Adrenal gland (tissue), 12 donors: ENCODE measurements around the gene CNIH2. TPM values are rescaled to one million over a fixed set of nuclear protein-coding genes. Genes with fewer than 3 reads are reported as not detected.

Experiments
- DNase-seq, 7 donors: peaks; one replicate each; pipeline ENCODE4 v3.0.0-alpha.2; 2019 to 2020
- H3K27ac ChIP-seq, 5 donors: fragments of 200-600 bp; sonication (generic) in 4 of 5; 1 replicate in 3 of 5; 2 replicates in 2 of 5; pipeline versions ENCODE4 v1.5.1 to v1.8.0; 2016 to 2020; ENCODE audit warnings: mild to moderate bottlenecking in 1 of 5
- H3K27me3 ChIP-seq: fragments of 200-600 bp; 2 replicates; pipeline ENCODE4 v1.8.0; 2021
- H3K36me3 ChIP-seq, 2 donors: fragments of 200-600 bp; replicated peaks in 1 of 2; 1 replicate in 1 of 2; 2 replicates in 1 of 2; pipeline versions ENCODE4 v1.5.1 to v1.8.0; 2018 to 2022
- H3K4me1 ChIP-seq, 2 donors: fragments of 200-600 bp; replicated peaks in 1 of 2; 1 replicate in 1 of 2; 2 replicates in 1 of 2; pipeline versions ENCODE4 v1.5.1 to v1.8.0; 2018 to 2021
- H3K4me3 ChIP-seq, 4 donors: fragments of 200-600 bp; sonication (generic) in 3 of 4; one replicate each; pipeline ENCODE4 v1.5.1; 2016 to 2018
- H3K9me3 ChIP-seq, 3 donors: fragments of 200-600 bp; sonication (generic) in 1 of 3; replicated peaks in 1 of 3; 1 replicate in 2 of 3; 2 replicates in 1 of 3; pipeline versions ENCODE4 v1.5.1 to v1.8.0; 2016 to 2021
- POLR2A ChIP-seq, 2 donors: fragments of 450-650 bp; IDR thresholded peaks; one replicate each; pipeline ENCODE4 v1.6.1; 2017; ENCODE audit warnings: antibody characterized with exemption in 2 of 2, mild to moderate bottlenecking in 2 of 2, moderate library complexity in 1 of 2
- WGBS, 4 donors: extraction: QIAGEN DNeasy Blood & Tissue Kit in 2 of 4; methylation state at CpG; one replicate each; pipeline versions ENCODE4 v1.1.5 to v1.1.7; 2013 to 2017; 5-methylcytosine and 5-hydroxymethylcytosine counted together
- intact Hi-C, 2 donors: fragments of 100-400 bp; cut with DNase I; formaldehyde crosslinking; loops; one replicate each; pipeline versions ENCODE4 v1.14.1 to v1.15.0; 2022 to 2023
- polyA plus RNA-seq, 3 donors: library from polyadenylated mRNA; stranded (reverse); fragments of 200-250 nt in 2 of 3; fragments of 350-450 nt in 1 of 3; fragmentation: Illumina TruSeq in 1 of 3; extraction: RNeasy Lipid Tissue Mini Kit (QIAGEN cat#74804) in 1 of 3; gene quantifications; one replicate each; pipeline ENCODE4 v1.2.3, GENCODE V29; 2013 to 2014
- total RNA-seq, 9 donors: library from RNA; depleted of rRNA in 4 of 9; stranded (reverse); fragments of >200 nt in 4 of 9; fragments of 120-200 nt in 1 of 9; fragmentation: NEBNext Ultra II Directional in 1 of 9; extraction: Animal tissue kit (Norgen Biotek cat#: 25700) in 1 of 9; gene quantifications; one replicate each; pipeline versions ENCODE4 v1.1.0 to v1.2.4, GENCODE V29; 2013 to 2023
- TF ChIP-seq, protein P1 (sequence below), 6 experiments: fragments of 450-650 bp in 4 of 6; fragments of 200-600 bp in 2 of 6; sonication (generic) in 1 of 6; IDR thresholded peaks; 1 replicate in 5 of 6; 2 replicates in 1 of 6; pipeline versions ENCODE4 v1.5.1 to v1.8.0; 2016 to 2021; ENCODE audit warnings: antibody characterized with exemption in 6 of 6, mild to moderate bottlenecking in 2 of 6, moderate library complexity in 1 of 6
- donor health status: healthy with polysubstance abuse.
- donor health status: Bipolar disorder and iron deficiency.
- donor health status: DM: yes; HTN: yes; CAD: no.
- donor health status: DM: no; HTN: no; CAD: no.
- donor health status: DM: no; HTN: no; CAD: no.
- donor health status: DM: yes; HTN: yes; CAD: no.

Gene CNIH2
- total and polyA plus RNA-seq, 12 donors = 0.55 to 13.4 (median 2.9) TPM; not detected in 2

DNA sequence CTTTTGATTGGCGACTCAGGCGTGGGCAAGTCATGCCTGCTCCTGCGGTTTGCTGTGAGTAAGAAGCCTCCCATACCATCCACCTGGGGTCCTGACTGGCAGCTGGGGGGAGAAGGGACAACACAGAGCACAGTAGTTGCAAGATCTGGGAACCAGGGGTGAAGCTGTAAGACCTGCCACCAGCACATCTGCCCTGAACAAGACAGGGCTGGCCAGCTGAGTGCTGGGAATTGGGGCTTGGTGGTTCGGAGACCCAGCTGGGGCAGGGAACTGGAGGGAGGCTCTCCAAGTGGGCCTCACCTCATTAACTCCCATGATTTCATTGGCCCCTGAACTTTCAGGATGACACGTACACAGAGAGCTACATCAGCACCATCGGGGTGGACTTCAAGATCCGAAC, 6.2 kb upstream of the CNIH2 start:
- intact Hi-C loops = no loop called here

DNA sequence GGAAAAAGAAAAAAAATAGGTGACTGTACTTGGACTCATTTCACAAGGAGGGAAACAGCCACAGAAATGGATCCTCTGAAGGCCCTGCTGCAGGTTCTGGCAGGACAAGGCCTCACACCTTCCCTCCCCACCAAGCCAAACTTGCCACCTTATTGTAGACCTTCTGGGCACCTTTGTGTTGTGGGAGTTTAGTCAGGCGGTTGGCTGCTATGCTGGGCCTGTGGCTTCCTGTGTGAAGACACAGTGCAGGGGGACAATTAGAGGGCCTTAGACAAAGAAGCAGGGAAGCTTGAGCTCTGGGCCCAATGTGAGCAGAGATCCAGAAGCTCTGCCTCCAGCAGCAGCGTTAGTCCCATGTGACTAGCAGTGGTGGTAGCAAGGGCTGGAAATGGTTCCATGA, 5.4 kb upstream of the CNIH2 start:
- intact Hi-C loops = no loop called here
- no peaks in the 10 kb centered on the region for H3K9me3 ChIP-seq
- H3K4me3 ChIP-seq = no peak overlapping the region
- peaks cover 8 to 21% of the 10 kb centered on the region in 2 donors for H3K4me1 ChIP-seq
- DNase-seq = no peak
- WGBS, 4 donors = 86 to 100% (median 92%) methylated on average over 2 of the region's 2 CpGs
- H3K36me3 ChIP-seq = peaks cover 0 to 55% of the 10 kb centered on the region in 2 donors
- no peak overlapping the region for H3K27ac ChIP-seq
- TF ChIP-seq, protein P1, sequence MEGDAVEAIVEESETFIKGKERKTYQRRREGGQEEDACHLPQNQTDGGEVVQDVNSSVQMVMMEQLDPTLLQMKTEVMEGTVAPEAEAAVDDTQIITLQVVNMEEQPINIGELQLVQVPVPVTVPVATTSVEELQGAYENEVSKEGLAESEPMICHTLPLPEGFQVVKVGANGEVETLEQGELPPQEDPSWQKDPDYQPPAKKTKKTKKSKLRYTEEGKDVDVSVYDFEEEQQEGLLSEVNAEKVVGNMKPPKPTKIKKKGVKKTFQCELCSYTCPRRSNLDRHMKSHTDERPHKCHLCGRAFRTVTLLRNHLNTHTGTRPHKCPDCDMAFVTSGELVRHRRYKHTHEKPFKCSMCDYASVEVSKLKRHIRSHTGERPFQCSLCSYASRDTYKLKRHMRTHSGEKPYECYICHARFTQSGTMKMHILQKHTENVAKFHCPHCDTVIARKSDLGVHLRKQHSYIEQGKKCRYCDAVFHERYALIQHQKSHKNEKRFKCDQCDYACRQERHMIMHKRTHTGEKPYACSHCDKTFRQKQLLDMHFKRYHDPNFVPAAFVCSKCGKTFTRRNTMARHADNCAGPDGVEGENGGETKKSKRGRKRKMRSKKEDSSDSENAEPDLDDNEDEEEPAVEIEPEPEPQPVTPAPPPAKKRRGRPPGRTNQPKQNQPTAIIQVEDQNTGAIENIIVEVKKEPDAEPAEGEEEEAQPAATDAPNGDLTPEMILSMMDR (IDR thresholded peaks at IDR 0.05) = no peak
- TF ChIP-seq POLR2A (IDR thresholded peaks at IDR 0.05) = no peak
- H3K27me3 ChIP-seq = no peaks in the 10 kb centered on the region

More for the DNA sequence above, 6.2 kb upstream of the CNIH2 start:
- Histone ChIP-seq H3K36me3 (peaks cover 0 to 55% of the 10 kb centered on the region in 2 donors), H3K9me3 (no peaks in the 10 kb centered on the region), H3K27me3 (no peaks in the 10 kb centered on the region), H3K27ac (no peak overlapping the region), H3K4me3 (no peak overlapping the region), H3K4me1 (peaks cover 5 to 21% of the 10 kb centered on the region in 2 donors)
- no peak for TF ChIP-seq POLR2A (IDR thresholded peaks at IDR 0.05)
- TF ChIP-seq, protein P1 (IDR thresholded peaks at IDR 0.05) = no peak
- 85 to 93% (median 90%) methylated on average over 6 to 7 of the region's 7 CpGs for WGBS, 4 donors
- no peak for DNase-seq

DNA sequence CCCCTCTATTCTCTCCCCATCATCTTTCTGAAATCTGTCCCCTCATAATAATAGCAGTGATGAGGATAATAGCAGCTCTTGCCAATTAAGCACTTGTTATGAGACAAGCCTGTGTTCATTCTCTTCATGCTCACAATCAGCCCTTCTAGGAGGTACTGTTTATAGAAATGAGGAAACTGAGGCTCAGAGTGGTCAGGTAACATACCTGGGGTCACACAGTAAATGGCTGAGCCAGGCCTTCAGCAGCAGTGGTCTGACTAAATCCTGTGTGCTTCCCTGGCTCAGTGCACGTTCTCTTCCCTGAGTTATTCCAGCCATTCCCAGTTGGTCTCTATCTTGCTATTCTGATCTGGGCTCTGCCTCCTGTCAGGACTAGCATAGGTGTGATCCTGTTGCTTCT, 3.8 kb upstream of the CNIH2 start:
- 43 to 100% (median 72%) methylated on average over 1 of the region's 1 CpG for WGBS, 4 donors
- intact Hi-C loops = no loop called here
- TF ChIP-seq POLR2A (IDR thresholded peaks at IDR 0.05) = no peak
- TF ChIP-seq, protein P1 (IDR thresholded peaks at IDR 0.05) = no peak
- no peak overlapping the region for H3K27ac ChIP-seq
- H3K4me3 ChIP-seq = no peak overlapping the region
- DNase-seq = no peak
- H3K9me3 ChIP-seq = no peaks in the 10 kb centered on the region
- no peaks in the 10 kb centered on the region for H3K27me3 ChIP-seq
- peaks cover 0 to 55% of the 10 kb centered on the region in 2 donors for H3K36me3 ChIP-seq
- peaks cover 11 to 19% of the 10 kb centered on the region in 2 donors for H3K4me1 ChIP-seq

DNA sequence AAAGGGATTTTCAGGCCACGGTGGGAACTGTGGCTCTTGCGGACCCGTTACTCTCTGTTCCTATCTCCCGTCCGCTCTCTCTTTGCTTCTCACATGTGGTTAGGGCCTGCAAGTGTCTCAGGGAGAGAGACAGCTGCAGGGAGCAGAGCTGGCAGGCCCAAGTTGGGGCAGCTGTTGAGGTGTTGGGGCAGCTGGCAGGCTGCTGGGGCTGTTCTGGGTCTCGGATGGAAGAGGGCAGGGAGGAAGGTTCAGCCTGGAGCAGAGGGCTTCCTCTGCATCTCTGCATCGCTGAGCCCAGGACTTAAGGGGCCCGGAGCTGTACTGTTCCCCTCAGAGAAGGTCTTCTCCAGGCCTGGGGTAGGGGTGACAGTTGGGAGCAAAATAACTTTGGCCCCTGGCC, 2.6 kb upstream of the CNIH2 start:
- H3K9me3 ChIP-seq = no peaks in the 10 kb centered on the region
- no peak overlapping the region for H3K27ac ChIP-seq
- H3K4me3 ChIP-seq = no peak overlapping the region
- whole genome bisulfite sequencing, 4 donors = 90 to 97% (median 93%) methylated on average over 5 to 8 of the region's 8 CpGs
- H3K4me1 ChIP-seq = peaks cover 6 to 7% of the 10 kb centered on the region in 2 donors
- intact Hi-C loops = no loop called here
- DNase-seq = no peak
- peaks cover 0 to 55% of the 10 kb centered on the region in 2 donors for H3K36me3 ChIP-seq
- no peaks in the 10 kb centered on the region for H3K27me3 ChIP-seq
- no peak for TF ChIP-seq POLR2A (IDR thresholded peaks at IDR 0.05)
- TF ChIP-seq, protein P1 (IDR thresholded peaks at IDR 0.05) = no peak
